A673 (cell line): Measurements from ENCODE around the gene GARIN6. TPM values are rescaled to one million over a fixed set of nuclear protein-coding genes. Genes with fewer than 3 reads are reported as not detected.

Experiments
- BruUV-seq: library from RNA; stranded (reverse); fragments of 400-500 nt; replicated peaks from 2 replicates; lab custom pipeline; 2021; lab: Mats Ljungman, UMichigan
- CTCF ChIA-PET: fragments of 300-600 bp; sonication (Branson Sonifier 250); formaldehyde crosslinking; loops from one replicate; lab custom pipeline; 2022; ENCODE audit warnings: antibody characterized with exemption; lab: Charles Lee
- POLR2A ChIA-PET: fragments of 300-600 bp; sonication (Branson Sonifier 250); formaldehyde crosslinking; loops from one replicate; lab custom pipeline; 2022; ENCODE audit warnings: antibody characterized with exemption; ENCODE audit not compliant: low non-redundant PET; lab: Charles Lee
- DNase-seq: peaks from one replicate; pipeline ENCODE4 v3.0.0-alpha.2; 2015; ENCODE audit warnings: low spot score
- H3K27ac ChIP-seq: fragments of 200-600 bp; sonication (generic); 2 replicates; pipeline ENCODE4 v1.5.1; 2016; ENCODE audit warnings: mixed run types, low read depth, mild to moderate bottlenecking, mixed read lengths, antibody characterized with exemption, low read length; ENCODE audit not compliant: poor library complexity, severe bottlenecking
- H3K27me3 ChIP-seq: fragments of 200-600 bp; sonication (generic); replicated peaks from 2 replicates; pipeline ENCODE4 v1.6.1; 2017; ENCODE audit warnings: mixed run types, low read depth, mild to moderate bottlenecking, mixed read lengths, antibody characterized with exemption, low read length; ENCODE audit not compliant: insufficient read depth, poor library complexity
- H3K36me3 ChIP-seq: fragments of 200-600 bp; sonication (generic); 2 replicates; pipeline ENCODE4 v1.6.1; 2016; ENCODE audit warnings: mixed run types, mild to moderate bottlenecking, mixed read lengths, antibody characterized with exemption, low read length; ENCODE audit not compliant: insufficient read depth, poor library complexity, severe bottlenecking
- H3K4me1 ChIP-seq: fragments of 200-600 bp; sonication (generic); 2 replicates; pipeline ENCODE4 v1.6.1; 2017; ENCODE audit warnings: mixed run types, mild to moderate bottlenecking, mixed read lengths, antibody characterized with exemption, low read length; ENCODE audit not compliant: insufficient read depth, poor library complexity, severe bottlenecking
- H3K4me3 ChIP-seq: fragments of 200-600 bp; sonication (generic); 2 replicates; pipeline ENCODE4 v1.5.1; 2016; ENCODE audit warnings: low read depth, mixed run types, mild to moderate bottlenecking, mixed read lengths, low read length; ENCODE audit not compliant: poor library complexity, severe bottlenecking
- H3K9me3 ChIP-seq: fragments of 200-600 bp; sonication (generic); 2 replicates; pipeline ENCODE4 v1.6.1; 2016; ENCODE audit warnings: mixed run types, low read depth, mild to moderate bottlenecking, mixed read lengths, antibody characterized with exemption, low read length; ENCODE audit not compliant: poor library complexity, severe bottlenecking
- EZH2 ChIP-seq: fragments of 200-600 bp; sonication (generic); IDR thresholded peaks from 2 replicates; pipeline ENCODE4 v1.6.1; 2017; ENCODE audit warnings: borderline replicate concordance, low read depth, mild to moderate bottlenecking, mixed read lengths, antibody characterized with exemption, low read length; ENCODE audit not compliant: poor library complexity, severe bottlenecking
- intact Hi-C: fragments of 100-400 bp; cut with micrococcal nuclease; formaldehyde crosslinking; loops from one replicate; pipeline ENCODE4 v1.10.0; 2022; ENCODE audit not compliant: unreplicated experiment
- total RNA-seq: library from RNA; stranded (reverse); gene quantifications from 2 replicates; pipeline ENCODE4 v1.2.3, GENCODE V29; 2021
- TF ChIP-seq, protein P1 (sequence below): fragments of 300-800, 200-600 bp; sonication (generic); conservative IDR thresholded peaks from 2 replicates; pipeline ENCODE4 v1.5.1; 2017; ENCODE audit warnings: low read depth, mild to moderate bottlenecking, antibody characterized with exemption, low read length, moderate library complexity, mixed read lengths

The GARIN6 gene
- total RNA-seq, 1 experiment from 2014 or later: not detected

GRCh38 chr12:99627459-99627858 lies 20.1 kb upstream of the GARIN6 start:
- Histone ChIP-seq H3K4me3 (no peak overlapping the region), H3K27ac (no peak overlapping the region), H3K36me3 (no peaks in the 10 kb centered on the region), H3K9me3 (no peaks in the 10 kb centered on the region), H3K27me3 (no peaks in the 10 kb centered on the region), H3K4me1 (no peaks in the 10 kb centered on the region)
- TF ChIP-seq, protein P1, sequence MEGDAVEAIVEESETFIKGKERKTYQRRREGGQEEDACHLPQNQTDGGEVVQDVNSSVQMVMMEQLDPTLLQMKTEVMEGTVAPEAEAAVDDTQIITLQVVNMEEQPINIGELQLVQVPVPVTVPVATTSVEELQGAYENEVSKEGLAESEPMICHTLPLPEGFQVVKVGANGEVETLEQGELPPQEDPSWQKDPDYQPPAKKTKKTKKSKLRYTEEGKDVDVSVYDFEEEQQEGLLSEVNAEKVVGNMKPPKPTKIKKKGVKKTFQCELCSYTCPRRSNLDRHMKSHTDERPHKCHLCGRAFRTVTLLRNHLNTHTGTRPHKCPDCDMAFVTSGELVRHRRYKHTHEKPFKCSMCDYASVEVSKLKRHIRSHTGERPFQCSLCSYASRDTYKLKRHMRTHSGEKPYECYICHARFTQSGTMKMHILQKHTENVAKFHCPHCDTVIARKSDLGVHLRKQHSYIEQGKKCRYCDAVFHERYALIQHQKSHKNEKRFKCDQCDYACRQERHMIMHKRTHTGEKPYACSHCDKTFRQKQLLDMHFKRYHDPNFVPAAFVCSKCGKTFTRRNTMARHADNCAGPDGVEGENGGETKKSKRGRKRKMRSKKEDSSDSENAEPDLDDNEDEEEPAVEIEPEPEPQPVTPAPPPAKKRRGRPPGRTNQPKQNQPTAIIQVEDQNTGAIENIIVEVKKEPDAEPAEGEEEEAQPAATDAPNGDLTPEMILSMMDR: no peak
- no peak for TF ChIP-seq EZH2
- ChIA-PET CTCF (no interaction called here), POLR2A (no interaction called here)
- intact Hi-C loops: no loop called here
- BruUV-seq: no TSS peak
- no peak for DNase-seq

- intact Hi-C loops: no loop called here
- Histone ChIP-seq H3K27ac (no peak overlapping the region), H3K27me3 (no peaks in the 10 kb centered on the region), H3K36me3 (no peaks in the 10 kb centered on the region), H3K4me3 (no peak overlapping the region), H3K4me1 (no peaks in the 10 kb centered on the region), H3K9me3 (no peaks in the 10 kb centered on the region)
- no TSS peak for BruUV-seq
- DNase-seq: no peak
- ChIA-PET POLR2A (no interaction called here), CTCF (no interaction called here)
- TF ChIP-seq, protein P1: no peak
- TF ChIP-seq EZH2: no peak
Measured at GRCh38 chr12:99644629-99645028, 2.9 kb upstream of the GARIN6 start.

- Histone ChIP-seq H3K27me3 (no peaks in the 10 kb centered on the region), H3K27ac (no peak overlapping the region), H3K4me1 (no peaks in the 10 kb centered on the region), H3K9me3 (no peaks in the 10 kb centered on the region), H3K36me3 (no peaks in the 10 kb centered on the region), H3K4me3 (no peak overlapping the region)
- ChIA-PET POLR2A (no interaction called here), CTCF (no interaction called here)
- no peak for DNase-seq
- no TSS peak for BruUV-seq
- TF ChIP-seq, protein P1: no peak
- TF ChIP-seq EZH2: no peak
- intact Hi-C loops: no loop called here
Measured at GRCh38 chr12:99648183-99648582, 630 bp downstream of the GARIN6 start.
